ENCODE data around the gene CMTR2.

Gene CMTR2

DNA sequence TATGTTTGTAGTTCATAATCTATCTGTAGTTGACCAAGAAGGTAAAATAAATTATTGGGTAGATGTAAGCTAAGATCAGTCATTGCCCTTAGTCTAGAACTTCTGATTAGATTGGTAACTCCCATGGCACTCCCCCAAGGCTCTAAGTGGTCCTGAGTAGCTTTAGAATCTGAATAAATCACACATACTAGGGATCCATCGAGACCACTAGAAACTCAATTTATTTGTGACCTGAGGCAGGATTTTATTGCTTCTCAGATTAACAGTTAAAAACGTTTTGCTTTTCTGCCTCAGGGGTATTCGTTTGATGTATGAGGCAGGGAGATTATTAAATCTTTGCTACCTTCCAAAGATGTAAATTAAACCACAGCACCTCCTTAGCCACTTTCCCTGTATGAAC, 24.9 kb downstream of the CMTR2 start:
- DNase-seq: no peak

DNA sequence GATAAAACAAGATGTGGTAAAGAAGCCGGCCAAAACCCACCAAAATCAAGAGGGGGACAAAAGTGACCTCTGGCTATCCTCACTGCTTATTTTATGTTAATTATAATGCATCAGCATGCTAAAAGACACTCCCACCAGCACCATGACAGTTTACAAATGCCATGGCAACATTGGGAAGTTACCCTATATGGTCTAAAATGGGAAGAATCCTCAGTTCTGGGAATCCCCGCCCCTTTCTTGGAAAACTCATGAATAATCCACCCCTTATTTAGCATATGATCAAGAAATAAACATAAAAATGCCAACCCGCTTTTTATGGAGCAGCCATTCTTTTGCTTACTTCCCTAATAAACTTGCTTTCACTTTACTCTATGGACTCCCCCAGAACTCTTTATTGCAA, 25.6 kb downstream of the CMTR2 start:
- DNase-seq: no peak

DNA sequence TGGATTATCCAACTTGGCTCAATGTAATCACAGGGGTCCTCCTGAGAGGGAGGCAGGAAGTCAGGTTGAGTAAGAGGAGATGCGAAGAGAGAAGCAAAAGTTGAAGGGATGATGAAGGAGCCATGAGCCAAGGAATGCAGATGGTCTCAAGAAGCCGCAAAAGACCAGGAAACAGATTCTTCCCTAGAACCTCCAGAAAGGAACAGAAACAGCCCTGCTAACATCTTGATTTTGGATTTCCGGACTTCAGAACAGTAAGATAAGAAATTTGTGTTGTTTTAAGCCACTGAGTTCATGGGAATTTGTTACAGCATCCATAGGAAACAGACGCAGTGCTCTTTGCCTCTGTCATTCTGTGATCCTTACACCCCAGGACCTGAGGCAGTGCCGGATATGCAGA, 26.8 kb downstream of the CMTR2 start:
- DNase-seq: no peak

DNA sequence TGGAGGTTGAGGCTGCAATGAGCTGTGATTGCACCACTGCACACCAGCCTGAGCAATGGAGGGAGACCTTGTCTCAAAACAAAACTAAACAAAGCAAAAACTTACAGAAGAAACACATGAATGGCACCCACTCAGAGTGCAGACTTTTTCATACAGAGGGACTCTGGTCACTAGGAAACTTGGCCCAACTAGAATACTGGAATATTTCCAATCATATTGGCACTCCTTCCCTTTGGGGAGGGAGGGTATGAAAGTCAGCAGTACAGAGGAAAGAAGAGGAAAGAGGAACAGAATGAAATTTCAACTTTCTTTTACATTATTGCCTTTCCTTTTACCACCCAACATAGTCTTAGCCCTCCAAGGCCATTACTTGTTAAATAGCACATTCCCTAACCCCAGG, 28.2 kb downstream of the CMTR2 start:
- no peak for DNase-seq

DNA sequence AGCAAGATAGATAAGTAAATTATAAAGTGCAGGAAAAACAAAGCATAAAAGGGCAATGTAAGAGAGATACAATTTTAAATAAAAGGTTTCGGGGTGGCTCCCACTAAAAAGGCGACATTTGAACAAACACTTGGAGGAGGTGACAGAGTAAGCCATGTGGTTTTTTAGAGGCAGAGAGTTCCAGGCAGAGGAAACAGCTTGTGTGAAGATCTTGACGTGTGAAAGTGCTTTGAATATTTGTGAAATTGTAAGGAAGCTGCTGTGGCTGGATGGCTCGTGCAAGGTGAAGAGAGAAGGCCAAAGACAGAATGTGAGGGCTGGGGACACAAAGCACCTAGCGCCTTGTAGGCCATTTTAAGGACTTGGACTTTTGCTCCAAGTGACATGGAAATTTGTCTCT, 30.1 kb downstream of the CMTR2 start:
- DNase-seq: no peak

DNA sequence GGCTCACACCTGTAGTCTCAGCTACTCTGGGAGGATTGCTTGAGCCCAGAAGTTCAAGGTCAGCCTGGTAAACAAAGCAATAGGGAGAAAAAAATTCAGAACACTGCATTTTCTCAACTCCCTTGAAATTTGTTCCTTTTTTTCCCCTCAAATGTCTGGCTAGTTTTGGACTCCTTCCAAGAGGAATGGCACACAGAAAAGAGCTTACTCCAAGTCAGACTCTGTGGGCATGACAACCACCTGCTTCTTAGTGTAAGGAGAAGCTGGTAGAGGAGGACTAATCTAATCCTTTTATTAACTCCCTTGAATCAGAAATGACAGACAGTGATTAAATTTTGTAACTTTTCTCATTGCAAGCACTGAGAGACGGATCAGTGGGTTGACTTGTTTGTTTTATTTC, 30.8 kb downstream of the CMTR2 start:
- no peak for DNase-seq

DNA sequence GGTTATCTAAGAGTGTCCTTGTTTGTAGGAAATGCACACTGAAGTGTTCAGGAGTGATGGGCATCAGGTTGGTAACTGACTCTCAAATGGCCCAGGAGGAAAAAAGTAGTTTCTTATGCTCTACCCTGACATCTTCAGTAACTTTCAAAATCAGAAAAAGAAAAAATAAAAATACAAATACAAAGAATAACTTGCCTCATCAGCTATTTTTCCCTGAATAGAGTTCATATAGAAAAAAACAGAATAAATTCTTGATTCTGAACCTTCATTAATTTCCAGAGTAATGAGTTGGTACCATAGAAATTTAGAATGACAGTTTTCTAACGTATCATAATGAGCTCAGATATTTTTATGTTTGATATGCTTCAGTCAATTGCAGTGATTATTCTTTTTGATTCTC, 31.4 kb downstream of the CMTR2 start:
- DNase-seq: no peak

DNA sequence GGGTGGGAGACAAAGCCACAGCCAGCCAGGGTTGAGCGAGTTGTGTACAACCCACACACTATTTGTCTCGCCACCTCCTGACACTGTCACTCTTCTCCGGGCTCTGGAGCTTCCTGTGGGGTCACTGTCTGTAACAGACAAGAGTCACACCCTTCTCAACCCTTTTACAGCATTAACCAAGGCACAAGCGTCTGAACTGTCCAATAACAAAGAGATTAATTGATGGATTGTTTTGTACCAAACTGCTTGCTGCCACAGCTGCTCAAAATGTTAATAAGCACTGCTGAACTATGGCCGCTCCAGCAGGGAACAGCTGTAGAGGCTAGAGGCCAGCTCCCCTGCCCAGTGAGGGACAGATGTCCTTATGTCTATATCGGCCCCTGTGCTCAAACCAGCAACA, 33.5 kb downstream of the CMTR2 start:
- no peak for DNase-seq

DNA sequence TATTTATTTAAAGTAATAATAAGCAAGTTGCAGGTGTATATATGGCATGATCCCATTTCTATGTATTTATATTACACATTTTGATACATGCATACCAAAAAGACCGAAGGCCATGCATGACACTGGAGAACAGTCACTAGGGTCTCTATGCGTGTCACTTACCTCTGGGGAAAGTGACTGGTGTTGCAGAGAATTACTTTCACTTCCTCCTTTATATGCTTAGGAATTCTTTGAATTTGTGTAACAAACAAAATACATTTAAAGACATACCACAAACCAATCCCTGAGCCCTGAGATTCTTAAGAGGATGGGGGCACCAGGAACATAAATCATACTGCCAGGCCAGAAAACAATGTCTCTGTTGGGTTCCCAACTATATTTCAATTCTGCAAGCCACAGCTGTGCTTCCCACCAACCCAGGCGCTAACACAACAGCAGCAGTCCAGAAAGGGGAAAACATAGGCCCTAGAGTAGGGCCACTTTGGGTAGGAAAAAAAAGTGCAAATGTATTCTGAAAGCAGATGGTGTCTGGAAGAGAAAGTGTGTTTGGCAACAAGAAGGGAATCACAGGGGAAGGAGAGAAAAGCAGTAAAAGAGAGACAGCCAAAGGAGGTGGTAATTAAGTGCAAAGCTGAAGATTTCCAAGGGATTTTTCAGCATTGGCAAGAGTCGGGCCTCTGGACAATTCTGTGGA, 34.2 kb downstream of the CMTR2 start:
- no peak for DNase-seq

DNA sequence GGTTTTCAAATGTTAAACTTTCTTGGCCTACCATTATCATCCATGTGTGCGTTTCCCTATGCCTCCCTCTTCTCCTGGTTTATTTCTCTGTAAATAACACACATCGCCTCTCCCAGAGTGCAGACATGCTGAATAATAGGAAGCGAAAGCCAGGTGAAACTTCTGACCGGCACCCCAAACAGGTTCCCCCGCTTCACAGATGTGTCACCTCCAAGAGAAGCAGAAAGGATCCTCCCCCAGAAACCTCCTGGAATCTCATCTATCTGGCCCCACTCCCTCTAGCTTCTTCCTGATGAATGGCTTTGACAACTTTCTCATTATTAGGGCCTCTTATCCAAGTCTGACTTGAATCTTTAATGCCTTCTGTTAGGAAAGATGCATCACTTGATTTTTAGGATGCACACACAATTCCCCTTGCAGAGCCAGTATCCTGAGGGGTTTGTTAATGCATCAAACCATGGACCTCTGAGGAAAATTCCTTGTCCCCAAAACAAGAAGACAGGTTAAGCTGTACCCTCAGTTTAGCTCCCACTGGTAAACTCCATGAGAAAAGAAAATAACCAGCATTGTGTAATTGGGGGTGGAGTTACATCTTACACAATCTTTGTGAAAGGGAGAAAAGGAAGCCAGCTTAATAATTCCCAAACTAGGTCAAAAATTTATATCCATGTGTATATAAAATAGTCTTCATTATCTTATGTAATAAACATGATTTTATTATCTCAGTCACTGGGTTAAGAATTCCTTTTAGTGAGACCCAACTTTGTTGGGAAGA, 38.6 kb downstream of the CMTR2 start:
- DNase-seq: no peak

DNA sequence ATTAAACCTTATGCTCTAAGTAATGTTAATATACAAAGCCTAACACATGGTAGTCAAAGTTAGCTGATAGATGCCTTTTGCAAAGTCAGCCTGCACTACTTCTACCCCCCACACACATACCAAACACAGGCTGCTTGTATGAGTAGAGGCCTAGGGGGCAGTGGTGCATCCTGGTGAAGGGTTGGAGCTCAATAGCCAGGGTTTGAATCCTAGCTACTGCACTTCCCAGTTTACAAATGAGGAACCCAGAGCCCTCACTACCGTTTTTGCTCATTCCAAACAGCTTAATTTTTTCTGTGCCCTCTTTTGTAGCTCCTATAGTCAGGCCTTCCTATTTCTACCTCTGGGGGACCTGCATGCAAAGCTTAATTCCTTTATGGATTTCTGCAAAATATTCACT, 39.8 kb downstream of the CMTR2 start:
- no peak for DNase-seq

DNA sequence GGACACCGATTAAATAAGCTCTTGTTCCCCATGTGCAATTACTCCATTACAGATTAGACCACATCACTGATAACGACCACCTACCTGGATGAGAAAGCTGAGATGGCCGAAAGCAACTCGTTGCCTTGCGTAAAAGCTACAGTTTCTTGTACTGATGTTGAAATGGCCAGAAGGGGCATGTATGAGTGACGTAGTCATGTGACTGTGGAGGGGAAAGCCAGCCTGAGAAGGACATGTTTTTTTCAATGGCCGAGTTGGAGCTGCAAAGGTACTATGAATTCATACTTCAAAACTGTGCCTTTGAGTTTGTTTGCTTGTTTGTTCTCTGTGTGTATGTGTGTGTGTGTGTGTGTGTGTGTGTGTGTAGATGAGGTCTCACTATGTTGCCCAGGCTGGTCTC, 41.7 kb downstream of the CMTR2 start:
- DNase-seq: no peak

DNA sequence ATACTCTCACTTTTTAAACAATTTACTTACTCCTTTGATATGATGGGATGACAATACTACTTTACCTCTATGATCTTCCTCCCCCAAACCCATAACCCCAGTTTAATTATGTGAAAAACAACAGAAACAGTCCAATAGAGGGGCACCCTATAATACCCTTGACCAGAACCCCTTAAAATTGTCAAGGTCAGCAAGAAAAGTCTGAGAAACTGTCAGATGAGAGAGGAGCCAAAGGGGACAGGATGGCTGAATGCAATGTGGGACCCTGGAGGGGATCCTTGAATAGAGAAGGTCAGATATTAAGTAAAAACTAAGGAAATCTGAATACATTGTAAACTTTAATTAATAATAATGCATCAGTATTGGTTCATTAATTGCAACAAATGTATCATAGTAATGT, 42.9 kb downstream of the CMTR2 start:
- no peak for DNase-seq

DNA sequence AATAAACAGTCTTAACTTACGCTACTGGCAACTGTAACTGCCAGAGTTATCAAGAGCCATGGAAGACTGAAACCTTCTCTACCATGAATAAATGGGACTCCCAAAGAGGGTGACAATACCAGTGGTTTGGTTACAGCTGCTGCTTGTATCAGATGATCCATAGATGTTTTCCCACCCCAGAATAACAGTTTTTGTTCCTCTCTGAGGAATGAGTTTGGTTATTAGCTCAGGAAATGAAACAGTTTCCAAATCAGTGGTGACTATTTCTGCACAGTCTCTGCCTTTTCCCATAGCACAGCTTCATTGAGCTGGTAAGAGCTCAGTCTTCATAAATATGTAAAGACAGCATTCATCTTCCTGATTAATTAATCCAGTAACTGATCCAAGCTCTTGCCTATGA, 44.7 kb downstream of the CMTR2 start:
- no peak for DNase-seq

DNA sequence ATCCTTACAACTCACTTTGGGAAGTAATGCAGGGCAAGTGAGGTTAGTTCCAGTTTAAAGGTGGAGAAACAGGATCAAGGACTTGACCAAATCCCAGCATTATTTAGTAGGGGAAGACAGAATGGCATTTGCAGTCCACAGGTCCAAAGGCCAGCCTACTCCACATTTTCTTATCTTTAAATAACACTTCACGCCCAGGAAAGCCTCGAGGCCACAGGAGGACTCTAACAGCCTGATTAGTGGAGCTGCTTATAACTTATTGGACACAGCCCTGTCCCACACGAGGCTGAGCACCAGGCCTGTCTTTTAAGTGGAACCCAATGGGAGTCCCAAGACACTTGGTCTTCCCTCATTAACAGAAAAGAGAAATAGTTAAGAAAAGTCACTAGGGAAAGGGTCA, 46.6 kb downstream of the CMTR2 start:
- no peak for DNase-seq

DNA sequence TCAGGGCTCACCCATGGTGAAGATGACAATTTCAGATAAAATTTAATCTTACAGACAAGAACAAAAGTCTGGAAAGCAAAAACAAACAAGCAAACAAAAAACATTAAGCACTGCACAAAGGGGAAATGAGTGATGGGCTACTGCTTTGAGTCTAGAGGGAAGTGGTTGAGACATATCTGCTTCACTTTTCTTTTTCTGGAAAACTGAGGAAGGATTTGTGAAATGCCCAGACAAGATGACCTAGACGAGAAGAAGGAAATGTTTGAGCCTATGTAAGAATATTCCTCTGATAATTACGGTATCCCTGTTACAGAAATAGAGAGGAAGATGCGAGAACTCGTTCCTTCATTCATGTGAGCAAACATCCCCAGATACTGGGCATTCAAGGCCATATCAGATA, 47.2 kb downstream of the CMTR2 start:
- no peak for DNase-seq

Measured in NCI-H2107 (cell line).